Hepatocyte (in vitro differentiated cells): Measurements from ENCODE around the gene PRDM10.

Experiments used
- CTCF ChIP-seq: fragments of 200-600 bp; sonication (generic); IDR thresholded peaks from 2 replicates; pipeline ENCODE4 v1.5.1; 2016; ENCODE audit warnings: antibody characterized with exemption, mild to moderate bottlenecking; ENCODE audit not compliant: poor library complexity
- EZH2phosphoT487 ChIP-seq: fragments of 200-600 bp; sonication (generic); IDR thresholded peaks from one replicate; pipeline ENCODE4 v1.6.1; 2018; ENCODE audit warnings: antibody characterized with exemption, mild to moderate bottlenecking, low read depth, moderate library complexity; ENCODE audit not compliant: unreplicated experiment, severe bottlenecking

- TF ChIP-seq CTCF, result no peak
- TF ChIP-seq EZH2phosphoT487, result no peak
These were observed 44.5 kb upstream of the PRDM10 start for GRCh38 chr11:130047141-130047540.
